IMR-90 (cell line): Measurements from ENCODE around the gene PPL. TPM values are rescaled to one million over a fixed set of nuclear protein-coding genes. Genes with fewer than 3 reads are reported as not detected.

Source experiments
- polyA plus RNA-seq, 3 experiments: library from polyadenylated mRNA; depleted of rRNA; stranded (reverse); fragments of >200 nt; gene quantifications; 2 replicates each; pipeline ENCODE4 v1.2.3, GENCODE V29; 2012; ENCODE audit warnings: low replicate concordance in 1 of 3
- total RNA-seq: library from RNA; depleted of rRNA; stranded (reverse); fragments of >200 nt; gene quantifications from 2 replicates; pipeline ENCODE4 v1.2.3, GENCODE V29; 2012
- TF ChIP-seq, protein P1 (sequence below): fragments of 150-350 bp; IDR thresholded peaks from 2 replicates; pipeline ENCODE4 v1.6.1; 2017; ENCODE audit warnings: mild to moderate bottlenecking, antibody characterized with exemption, low read length, low read depth
- TF ChIP-seq, protein P2 (sequence below): conservative IDR thresholded peaks from 2 replicates; pipeline ENCODE4 v1.5.1; 2012; ENCODE audit warnings: mild to moderate bottlenecking, low read depth, low read length, improper control_type of control experiment

Gene PPL
- total and polyA plus RNA-seq, 2 of the 4 experiments (the other 2 are of a cell fraction) = 0.34 to 0.36 TPM

DNA sequence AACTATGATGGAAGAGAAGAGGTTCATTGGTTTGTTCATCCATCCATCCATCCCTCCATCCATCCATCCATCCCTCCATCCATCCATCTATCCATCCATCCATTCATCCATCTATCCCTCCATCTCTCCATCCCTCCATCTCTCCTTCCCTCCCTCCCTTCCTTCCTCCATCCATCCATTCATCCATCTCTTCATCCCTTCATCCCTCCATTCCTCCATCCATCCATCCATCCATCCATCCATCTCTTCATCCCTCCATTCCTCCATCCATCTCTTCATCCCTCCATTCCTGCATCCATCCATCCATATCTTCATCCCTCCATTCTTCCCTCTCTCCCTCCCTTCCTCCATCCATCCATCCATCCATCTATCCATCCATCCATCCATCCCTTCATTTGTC is 10.0 kb upstream of the PPL start (continued):
- TF ChIP-seq, protein P1, sequence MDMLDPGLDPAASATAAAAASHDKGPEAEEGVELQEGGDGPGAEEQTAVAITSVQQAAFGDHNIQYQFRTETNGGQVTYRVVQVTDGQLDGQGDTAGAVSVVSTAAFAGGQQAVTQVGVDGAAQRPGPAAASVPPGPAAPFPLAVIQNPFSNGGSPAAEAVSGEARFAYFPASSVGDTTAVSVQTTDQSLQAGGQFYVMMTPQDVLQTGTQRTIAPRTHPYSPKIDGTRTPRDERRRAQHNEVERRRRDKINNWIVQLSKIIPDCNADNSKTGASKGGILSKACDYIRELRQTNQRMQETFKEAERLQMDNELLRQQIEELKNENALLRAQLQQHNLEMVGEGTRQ = no peak
- TF ChIP-seq, protein P2, sequence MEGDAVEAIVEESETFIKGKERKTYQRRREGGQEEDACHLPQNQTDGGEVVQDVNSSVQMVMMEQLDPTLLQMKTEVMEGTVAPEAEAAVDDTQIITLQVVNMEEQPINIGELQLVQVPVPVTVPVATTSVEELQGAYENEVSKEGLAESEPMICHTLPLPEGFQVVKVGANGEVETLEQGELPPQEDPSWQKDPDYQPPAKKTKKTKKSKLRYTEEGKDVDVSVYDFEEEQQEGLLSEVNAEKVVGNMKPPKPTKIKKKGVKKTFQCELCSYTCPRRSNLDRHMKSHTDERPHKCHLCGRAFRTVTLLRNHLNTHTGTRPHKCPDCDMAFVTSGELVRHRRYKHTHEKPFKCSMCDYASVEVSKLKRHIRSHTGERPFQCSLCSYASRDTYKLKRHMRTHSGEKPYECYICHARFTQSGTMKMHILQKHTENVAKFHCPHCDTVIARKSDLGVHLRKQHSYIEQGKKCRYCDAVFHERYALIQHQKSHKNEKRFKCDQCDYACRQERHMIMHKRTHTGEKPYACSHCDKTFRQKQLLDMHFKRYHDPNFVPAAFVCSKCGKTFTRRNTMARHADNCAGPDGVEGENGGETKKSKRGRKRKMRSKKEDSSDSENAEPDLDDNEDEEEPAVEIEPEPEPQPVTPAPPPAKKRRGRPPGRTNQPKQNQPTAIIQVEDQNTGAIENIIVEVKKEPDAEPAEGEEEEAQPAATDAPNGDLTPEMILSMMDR = no peak
